HG03442 (cell line): Measurements from ENCODE around the gene CDC5L.

Source experiments
- ATAC-seq: cut with Tn5 transposase; IDR thresholded peaks from one replicate; pipeline ENCODE4 v1.9.1; 2021; ENCODE audit warnings: mild to moderate bottlenecking, moderate library complexity; ENCODE audit not compliant: unreplicated experiment

Gene CDC5L

DNA sequence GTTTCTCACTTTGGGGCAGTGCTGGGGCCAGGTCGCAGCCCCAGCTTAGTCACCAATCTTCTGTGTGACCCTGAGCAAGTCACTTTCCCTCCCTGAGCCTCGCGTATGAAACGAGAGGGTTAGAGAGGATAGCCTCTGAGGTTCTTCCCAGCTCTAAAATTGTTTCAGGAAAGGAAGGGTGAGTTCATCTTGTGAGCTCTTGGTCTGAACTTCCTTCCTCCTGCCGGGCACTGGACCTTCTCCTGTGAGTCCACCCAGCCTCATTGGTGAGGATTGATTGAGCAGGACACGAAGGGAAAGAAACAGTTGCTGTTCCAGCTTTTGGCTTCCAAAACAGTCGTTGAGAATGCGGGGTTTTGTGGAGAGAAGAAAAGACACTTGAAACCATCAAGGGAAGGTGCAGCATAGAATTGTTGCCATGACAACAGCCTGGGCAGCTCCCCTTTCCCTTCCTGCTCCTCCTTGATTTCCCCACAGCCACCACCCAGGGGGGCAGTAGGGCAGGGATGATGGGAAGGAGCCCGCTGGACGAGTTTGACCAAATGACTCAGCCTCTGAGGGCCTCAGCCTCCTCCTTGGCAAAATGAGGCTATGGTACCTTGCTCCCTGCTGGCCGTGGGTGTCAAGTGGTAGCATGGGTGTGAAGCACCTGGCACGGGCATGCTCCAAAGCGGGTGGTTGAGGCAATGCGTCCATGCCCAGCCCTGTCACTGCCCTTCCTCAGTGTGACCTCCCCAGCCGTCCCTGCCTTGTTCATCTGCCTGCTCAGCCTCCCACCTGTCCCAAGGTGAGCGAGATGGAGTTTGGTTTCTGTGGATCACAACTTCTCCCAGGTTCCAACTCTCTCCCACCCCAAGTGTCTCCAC, 107.8 kb downstream of the CDC5L start:
- no peak for ATAC-seq

DNA sequence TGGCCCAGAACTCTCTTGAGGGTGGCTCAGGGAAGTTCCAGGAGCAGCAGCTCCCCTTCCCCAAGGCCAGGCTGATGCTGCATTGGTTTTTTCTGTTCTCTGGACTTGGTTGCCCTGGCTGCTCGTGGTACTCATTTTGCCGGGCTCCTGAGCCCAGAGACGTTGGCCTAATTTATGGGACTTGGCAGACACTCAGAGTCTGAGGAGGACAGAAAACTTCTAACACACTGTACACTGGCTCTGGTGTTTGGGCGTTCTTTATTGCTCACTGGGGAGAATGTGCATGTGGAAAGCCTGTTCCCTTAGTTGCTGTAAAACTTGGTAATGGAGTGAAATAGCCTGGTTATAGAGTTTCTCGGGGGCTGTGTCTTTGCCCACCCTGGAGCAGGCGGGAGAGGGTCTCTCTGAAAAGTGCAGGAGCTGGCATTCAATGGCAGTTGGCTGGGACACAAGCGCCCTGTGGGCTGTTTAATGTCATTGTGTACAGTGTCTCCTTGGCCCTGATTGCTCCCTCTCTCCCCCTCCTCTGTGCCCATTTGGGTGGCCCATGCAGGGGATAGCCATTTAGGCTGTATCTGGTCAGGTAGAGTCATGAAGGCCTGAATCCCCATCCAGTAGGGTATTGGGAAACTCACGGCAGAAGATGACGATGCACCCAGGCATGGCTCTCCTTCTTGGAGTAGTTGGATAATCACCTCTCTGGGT, 109.3 kb downstream of the CDC5L start:
- no peak for ATAC-seq

DNA sequence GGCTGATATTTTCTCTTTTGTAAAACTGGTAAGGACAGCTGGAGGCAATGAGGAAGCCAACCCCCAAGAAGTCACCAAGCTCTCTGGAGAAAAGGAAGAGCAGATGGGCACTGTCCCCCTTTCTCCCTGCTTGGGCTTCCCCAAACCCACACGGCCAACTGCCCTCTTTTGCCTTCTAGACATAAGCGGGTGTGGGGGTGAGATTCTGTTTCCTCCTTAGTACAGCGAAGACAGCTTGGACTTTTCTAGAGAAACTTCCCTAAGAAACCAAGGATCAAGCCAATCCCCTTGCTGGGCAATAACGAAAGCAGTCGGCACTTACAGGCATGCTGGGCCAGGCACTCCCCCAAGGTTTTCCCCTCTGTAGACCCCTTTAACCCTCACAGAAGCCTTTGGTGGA, 110.3 kb downstream of the CDC5L start:
- no peak for ATAC-seq

DNA sequence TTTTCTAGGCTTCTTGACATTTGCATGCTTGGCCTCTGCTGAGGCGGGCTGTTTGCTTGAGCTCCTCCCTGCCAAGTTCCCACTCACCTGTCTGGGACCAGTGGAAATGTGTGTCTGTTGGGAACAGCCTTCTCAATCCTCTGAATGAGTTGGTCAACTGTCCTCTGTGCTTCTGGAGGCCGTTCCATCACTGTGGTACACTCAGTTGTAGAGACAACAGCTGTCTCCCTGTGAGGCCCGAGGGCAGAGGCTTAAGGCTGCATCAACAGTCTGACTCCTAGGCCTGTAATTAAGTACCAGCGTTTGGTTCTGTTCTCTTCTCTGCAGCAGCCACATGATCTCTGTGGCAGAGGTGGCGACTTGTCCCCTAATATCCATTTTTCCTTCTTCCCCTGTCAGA, 110.9 kb downstream of the CDC5L start:
- ATAC-seq, result no peak

DNA sequence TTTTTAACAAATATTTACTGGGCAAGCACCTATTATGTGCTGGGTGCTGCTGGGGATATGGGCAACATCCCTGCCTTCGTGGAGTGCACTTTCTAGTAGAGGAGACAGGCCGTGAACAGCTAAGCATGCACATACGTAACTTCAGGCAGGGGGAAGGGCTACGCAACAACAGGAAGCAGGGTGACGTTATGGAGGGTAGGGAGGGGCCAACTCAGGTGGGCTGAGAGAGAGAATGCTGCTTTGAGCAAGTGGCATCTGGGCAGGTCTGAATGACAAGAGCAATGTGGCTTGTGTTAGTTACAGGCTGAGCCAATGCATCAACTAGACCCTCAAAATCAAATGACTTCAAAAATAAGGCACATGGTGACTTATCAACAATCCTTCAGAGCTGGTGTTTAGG, 112.1 kb downstream of the CDC5L start:
- ATAC-seq, result no peak
